HG02884 (cell line): Measurements from ENCODE around the gene CTIF.

Experiments
- ATAC-seq: cut with Tn5 transposase; IDR thresholded peaks from one replicate; pipeline ENCODE4 v1.9.1; 2021; ENCODE audit warnings: mild to moderate bottlenecking, moderate library complexity; ENCODE audit not compliant: unreplicated experiment

CTIF gene

DNA sequence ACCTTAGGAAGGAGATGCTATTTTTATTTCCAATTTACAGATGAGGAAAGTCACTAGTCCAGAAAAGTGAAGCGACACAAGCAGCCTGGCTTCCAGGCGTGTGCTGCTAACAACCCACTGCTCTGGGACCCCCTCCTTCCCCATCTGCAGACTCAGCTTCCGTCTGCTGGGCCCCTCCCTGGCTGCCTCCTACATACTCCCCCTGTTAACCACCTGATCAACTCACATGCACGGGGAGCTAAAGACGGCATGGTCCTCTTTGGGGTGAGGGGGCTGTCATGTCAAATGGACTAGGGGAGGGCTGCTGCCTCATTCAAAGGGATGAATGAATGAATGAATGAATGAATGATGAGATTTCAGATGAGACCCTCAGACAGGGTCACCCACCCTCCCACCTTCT lies 184.2 kb downstream of the CTIF start:
- no peak for ATAC-seq

DNA sequence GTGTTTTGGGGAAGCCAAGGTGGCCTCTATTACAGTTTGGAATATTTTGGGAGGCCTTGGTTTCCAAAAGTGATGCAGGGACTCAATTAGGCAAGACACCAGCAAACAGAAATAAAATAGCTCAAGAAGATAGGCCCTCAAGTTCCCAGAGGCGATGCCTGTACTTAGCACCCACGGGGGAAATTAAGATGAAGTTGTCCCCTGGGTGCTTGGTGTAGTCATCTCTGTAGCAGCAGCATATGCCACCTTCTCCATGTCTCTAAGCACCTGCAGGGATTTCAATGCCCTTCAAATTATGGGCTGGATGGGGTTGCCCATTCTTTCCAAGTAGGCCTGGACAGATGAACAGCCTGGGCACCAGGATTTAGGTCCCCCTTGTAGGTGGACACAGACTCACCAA lies 185.0 kb downstream of the CTIF start:
- no peak for ATAC-seq

DNA sequence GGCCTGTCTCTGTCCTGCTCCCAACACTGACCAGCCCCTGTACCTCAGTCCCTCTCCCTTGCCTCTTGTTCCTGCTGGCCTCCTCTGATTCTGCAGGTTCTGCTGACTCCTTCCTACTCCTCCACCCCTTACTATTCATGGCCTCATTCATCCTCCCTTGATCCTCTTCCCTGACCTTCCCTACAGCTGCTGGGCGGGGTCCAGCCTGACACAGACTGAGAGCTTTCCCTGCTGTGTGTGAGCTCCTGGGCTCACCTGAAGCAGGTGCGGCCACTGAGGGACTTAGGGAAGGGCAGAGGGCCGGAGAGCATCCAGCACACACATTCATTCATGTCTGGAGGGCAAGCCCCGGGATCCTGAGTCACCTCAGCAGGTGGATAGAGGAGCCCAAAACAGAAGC lies 185.6 kb downstream of the CTIF start:
- no peak for ATAC-seq

DNA sequence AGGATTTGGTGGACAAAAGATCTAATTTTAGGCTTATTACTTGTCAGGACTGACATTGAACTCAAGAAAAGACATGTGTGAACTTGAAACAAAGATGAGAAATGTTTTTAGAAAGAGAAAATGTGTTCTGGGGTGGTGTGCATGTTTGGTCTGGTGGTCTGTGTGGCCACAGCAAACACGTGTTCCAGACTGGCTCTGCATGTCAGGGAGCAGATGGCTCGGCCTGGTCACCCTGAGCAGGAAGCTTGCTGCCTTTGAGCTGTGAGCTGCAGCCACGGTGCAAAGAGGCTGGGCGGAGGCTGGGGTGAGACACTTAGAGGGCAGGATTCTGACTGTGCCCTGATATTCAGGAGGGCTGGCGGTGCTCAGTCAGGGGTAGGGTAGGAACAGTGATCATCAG lies 186.1 kb downstream of the CTIF start:
- no peak for ATAC-seq

- ATAC-seq, result no peak
These were observed 186.7 kb downstream of the CTIF start for GRCh38 chr18:48725562-48725961.

- ATAC-seq, result no peak
These were observed 188.8 kb downstream of the CTIF start for GRCh38 chr18:48727681-48728080.

- ATAC-seq, result no peak
These were observed 189.5 kb downstream of the CTIF start for GRCh38 chr18:48728204-48728833.

DNA sequence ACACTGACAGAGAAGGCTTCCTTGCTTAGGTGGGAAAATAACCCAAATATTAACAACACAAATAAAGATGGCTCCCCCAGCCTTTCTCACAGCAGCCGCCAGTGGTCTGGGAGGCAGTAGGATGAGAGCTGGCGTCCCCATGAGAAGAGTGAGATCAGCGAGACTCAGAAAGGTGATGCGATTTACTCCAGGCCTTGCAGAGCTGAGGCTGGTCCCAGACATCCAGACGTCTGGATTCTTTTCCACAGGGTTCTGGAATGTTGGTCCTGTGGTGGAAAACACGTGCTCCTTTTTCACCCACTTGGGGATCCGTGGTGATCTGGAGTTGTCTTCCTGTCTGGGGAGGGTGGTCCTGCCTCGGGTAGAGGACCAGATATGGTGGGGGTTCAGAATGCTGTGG lies 190.6 kb downstream of the CTIF start:
- ATAC-seq, result no peak

DNA sequence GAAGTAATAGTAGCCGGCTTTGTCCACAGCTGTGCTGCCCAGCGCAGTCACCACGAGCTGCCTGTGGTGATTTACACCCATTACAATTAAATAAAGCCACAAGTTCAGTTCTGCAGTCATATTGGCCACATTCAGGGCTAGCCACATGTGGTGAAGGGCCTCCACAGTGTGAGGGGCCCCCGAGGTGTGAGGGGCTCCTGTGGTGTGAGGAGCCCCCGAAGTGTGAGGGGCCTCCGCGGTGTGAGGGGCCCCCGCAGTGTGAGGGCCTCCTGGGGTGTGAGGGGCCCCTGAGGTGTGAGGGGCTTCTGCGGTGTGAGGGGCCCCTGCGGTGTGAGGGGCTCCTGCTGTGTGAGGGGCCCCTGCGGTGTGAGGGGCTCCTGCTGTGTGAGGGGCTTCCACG lies 191.2 kb downstream of the CTIF start:
- no peak for ATAC-seq

DNA sequence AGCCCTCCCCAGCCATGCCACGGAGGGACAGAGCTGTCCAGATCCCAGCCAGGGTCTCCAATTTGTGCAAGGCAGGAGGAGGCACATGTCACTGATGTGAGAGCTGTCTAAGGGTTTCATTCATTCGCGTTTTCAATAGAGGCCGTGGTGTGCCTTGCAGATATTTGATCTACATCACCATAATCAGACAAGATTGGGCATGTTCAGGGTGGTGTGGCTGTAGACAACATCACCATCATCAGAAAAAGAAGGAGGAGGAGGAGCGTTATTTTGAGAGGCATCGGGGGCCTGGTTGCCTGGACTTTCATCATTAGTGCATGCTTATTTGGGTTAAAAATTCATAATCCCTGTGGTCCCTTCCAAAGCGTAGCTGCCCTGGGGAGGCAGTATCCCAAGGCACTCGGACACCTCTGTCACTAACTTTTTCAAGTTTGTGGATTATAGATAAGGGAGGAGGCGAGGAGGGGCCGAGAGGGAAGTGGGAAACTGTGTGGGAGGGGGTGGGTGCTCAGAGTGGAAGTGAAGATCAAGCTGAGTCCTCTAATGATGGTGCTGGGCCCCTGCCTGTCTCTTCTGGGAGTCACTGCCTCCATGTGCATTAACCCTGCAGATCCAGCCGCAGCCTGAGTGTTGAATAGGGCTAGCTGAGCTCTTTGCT lies 194.1 kb downstream of the CTIF start:
- ATAC-seq, result no peak

GRCh38 chr18:48733643-48734253 lies 194.9 kb downstream of the CTIF start:
- ATAC-seq, result no peak

DNA sequence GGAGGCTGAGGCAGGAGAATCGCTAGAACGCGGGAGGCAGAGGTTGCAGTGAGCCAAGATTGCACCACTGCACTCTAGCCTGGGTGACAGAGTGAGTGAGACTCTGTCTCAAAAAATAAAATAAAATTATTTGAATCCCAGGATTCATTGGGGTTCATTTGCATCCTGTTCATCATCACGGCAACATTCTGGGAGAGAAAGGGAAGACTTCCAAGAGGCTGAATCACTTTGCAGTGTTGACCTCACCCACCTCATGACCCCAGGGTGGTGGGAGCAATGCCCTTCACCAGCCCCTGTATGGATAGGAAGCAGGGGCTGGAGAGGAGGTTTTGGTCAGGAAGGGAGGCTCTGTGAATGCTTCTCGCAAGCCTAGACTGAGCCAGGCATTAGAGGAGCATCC lies 195.6 kb downstream of the CTIF start:
- no peak for ATAC-seq

GRCh38 chr18:48735080-48735676 lies 196.3 kb downstream of the CTIF start:
- no peak for ATAC-seq

DNA sequence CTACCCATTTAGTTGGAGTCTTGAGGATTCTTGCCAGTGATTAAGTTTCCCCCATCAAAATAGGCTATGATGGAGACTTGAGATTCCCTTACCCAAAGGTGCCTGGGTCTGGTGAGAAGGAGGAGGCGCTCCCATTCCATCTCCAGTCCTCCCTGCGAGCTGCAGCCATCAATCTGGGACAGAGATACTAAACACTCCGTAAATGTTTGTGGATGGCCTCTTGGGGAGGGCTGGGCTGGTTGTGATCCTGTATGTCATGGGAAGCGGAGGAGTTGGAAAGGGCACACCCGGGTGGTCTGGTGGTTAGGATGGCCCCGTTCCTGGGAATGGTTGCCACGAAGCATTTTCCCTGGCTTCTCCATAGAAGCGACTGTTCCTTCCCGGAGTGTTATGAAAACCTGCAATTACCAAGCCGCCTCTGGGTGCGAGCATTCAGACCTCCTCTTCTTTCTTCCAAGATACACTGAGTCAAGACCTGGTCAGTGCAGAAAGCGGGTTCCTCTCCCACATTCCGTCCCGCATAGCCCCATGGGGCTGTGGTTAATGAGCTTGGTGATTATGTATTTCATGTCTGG lies 196.9 kb downstream of the CTIF start:
- no peak for ATAC-seq

DNA sequence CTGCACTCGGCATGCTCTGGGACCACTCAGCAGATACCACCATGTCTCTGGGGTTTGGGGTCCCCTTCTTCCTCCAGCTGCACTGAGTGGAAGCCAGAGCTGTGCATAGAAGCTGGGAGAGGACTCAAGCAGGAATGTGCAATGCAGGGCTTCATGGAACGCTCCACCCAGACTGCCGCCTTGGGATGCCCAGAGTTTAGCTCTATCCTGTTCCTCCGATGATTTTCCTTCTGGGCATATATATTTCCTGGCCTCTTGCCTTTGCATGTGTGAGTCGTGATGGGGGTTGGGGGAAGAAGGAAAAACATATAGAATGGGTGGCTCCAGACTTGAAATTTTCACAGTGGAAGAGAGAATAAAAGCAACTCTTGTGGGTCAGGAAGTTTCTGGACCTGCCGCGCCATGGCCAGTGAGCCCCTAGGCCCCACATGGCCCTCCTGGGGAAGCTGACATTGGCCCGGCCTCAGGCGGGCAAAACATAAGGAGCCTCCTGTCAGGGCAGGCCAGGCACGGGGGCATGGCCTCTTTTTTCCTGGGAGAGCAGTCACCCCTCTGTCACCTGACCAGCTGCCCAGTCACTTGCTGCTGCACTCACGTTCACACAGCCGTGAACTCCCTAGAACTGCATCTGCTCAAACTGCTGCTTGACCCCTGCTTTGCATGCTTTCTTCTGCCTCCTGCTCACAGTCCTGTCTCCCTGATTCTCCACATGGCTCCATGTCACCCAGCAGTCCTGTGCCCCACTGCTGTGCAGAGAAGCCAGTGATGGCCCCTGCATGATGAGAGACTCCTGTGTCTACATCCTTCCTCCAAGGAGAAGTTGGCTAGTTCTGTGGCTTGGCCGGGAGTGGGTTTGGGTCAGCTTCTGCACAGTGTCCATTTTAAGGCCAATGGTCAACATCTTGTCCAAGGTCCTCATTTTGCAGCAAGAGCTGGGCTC lies 197.8 kb downstream of the CTIF start:
- no peak for ATAC-seq

DNA sequence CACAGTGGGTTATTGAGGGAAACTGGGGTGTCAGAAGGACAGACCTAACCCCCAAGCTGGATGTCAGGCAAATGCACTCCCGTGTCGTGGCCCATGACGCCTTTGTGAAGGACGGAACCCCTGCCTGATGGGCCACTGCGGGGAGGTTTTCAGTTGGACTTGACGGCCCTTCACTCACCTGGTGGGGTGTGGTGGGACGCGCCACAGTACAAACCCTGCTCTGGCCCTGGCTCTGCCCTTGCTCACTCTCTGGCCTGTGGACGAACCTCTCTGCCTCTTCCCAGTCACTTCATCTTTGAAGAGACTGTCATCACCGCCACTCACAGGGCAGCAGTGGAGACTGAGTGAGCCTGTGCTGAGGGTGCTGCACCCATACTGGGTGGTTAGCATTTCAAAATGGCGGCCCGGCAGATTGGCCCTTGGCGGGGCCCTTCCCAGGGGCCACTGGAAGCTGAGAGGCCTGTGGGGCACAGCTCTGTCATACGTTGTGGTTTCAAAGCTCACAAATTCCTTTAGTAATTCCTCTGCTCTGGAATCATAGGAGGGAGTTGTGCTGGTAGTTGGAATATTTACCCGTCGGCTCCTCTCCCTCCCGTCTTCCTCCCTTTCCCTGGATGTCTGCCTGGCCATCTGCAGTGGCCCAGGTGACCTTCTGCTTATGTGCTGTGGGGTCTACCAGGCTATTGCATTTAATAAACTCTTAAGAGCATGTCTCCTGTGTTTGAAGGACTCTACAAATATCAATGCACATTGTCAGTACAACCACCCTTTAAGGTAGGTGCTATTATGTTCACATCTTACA lies 200.6 kb downstream of the CTIF start:
- ATAC-seq, result no peak

- ATAC-seq, result no peak
These were observed 201.2 kb downstream of the CTIF start for GRCh38 chr18:48740068-48740440.

GRCh38 chr18:48740851-48741485 lies 202.1 kb downstream of the CTIF start:
- no peak for ATAC-seq

DNA sequence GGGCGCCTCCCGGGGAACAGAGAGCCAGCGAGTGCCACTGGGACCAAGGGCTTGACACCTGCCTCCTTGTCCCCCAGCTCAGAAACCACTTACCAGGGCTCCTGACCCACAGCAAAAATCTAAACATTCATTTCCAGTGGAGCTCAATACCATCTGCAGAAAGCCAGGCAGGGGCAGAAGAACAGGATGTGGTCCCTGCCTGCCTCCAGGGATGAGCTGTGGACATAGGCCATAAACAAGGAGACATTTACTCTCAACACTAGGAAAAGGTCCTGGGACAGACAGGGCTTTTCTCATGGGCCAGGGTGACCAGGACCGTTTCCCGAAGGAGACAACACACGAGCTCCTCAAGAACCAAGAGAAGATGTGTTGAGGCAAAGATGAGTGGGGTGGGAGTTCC lies 203.0 kb downstream of the CTIF start:
- ATAC-seq, result no peak
